ENCODE data around the gene GABRG3. TPM values are rescaled to one million over a fixed set of nuclear protein-coding genes. Genes with fewer than 3 reads are reported as not detected.

The GABRG3 gene
- total RNA-seq, 2 experiments from 2014 or later: not detected

DNA sequence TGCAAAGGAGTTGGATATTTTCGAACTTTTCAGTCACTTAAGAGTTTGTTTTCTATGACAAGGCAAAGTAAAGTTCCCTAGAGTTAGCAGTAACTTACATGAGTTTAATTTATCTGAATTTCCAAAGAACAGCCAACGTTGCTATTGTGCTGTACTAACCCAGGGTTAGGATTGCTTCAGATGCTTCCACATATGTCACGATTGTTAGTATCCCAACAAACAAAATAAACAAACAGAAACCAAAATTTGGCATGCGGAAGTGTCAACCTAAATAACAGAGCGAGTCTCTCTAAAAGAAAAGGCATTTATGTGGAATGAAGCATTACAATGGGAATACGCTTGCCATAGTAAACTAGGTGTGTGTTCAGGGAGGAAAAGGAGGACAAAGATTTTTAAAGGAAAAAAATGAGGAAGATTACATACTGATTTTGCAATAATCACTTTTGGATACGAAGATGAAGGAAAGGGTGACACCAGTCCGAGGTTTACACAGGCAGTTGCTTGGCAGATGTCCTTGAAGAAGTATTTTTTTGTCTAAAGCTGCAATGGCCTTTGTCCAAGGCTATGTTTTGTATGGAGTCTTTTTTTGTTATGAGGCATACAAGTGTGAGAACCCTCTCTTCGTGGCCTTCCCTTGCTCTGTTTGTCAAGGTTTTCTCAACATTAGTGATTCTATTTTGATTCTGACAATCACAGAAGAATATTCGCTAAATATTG is 267.9 kb downstream of the GABRG3 start:
- Mint-ChIP-seq H3K9me3 (peaks cover 5% of the 10 kb centered on the region), H3K4me1 (ENCODE audit: low read depth) (no peaks in the 10 kb centered on the region), H3K27ac (no peak overlapping the region), H3K36me3 (ENCODE audit: low read depth) (no peaks in the 10 kb centered on the region), H3K4me3 (no peak overlapping the region), H3K27me3 (no peaks in the 10 kb centered on the region)
- H3K4me1 ChIP-seq (ENCODE audit: insufficient read depth, low read length): no peaks in the 10 kb centered on the region
- TF ChIP-seq, protein P1, sequence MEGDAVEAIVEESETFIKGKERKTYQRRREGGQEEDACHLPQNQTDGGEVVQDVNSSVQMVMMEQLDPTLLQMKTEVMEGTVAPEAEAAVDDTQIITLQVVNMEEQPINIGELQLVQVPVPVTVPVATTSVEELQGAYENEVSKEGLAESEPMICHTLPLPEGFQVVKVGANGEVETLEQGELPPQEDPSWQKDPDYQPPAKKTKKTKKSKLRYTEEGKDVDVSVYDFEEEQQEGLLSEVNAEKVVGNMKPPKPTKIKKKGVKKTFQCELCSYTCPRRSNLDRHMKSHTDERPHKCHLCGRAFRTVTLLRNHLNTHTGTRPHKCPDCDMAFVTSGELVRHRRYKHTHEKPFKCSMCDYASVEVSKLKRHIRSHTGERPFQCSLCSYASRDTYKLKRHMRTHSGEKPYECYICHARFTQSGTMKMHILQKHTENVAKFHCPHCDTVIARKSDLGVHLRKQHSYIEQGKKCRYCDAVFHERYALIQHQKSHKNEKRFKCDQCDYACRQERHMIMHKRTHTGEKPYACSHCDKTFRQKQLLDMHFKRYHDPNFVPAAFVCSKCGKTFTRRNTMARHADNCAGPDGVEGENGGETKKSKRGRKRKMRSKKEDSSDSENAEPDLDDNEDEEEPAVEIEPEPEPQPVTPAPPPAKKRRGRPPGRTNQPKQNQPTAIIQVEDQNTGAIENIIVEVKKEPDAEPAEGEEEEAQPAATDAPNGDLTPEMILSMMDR (IDR thresholded peaks at IDR 0.05): no peak
- no peaks in the 10 kb centered on the region for H3K36me3 ChIP-seq (ENCODE audit: insufficient read depth, low read length)
- H3K27ac ChIP-seq (ENCODE audit: low read depth in 1 of 2, low read length in 2 of 2): no peak overlapping the region
- CTCF ChIA-PET: no interaction called here
- DNase-seq (no peak), ATAC-seq (ENCODE audit: poor library complexity) (no peak)
- POLR2A ChIA-PET: no interaction called here
- H3K27me3 ChIP-seq (ENCODE audit: control insufficient read depth in 1 of 2, insufficient read depth in 2 of 2, low read length in 2 of 2): no peaks in the 10 kb centered on the region
- intact Hi-C loops (cut with DNase I, micrococcal nuclease): no loop called here
- no peak overlapping the region for H3K4me3 ChIP-seq (ENCODE audit: low read length)
- peaks cover 0 to 10% of the 10 kb centered on the region in 2 experiments for H3K9me3 ChIP-seq (ENCODE audit: control insufficient read depth in 1 of 2, insufficient read depth in 1 of 2, low read length in 2 of 2)

DNA sequence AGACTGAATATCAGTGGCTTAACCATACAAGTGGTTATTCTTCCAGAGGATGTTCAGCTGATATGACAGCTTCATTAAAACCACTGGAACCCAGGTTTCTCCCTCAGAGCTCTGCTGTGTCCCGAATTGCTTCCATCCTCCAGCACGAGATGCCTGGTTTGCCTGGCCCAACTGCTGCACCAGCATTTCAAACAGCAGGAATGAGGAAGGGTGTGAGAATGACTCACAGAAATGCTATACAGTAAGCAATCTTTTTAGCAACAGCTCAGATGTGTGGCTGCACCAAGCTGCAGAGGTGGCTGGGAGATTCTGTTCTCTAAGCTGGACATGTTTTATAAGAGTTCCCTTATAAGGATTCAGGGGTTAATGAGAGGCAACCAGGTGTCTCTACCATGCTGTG is 271.0 kb downstream of the GABRG3 start:
- no peaks in the 10 kb centered on the region for H3K36me3 ChIP-seq (ENCODE audit: insufficient read depth, low read length)
- H3K4me1 Mint-ChIP-seq (ENCODE audit: low read depth): no peaks in the 10 kb centered on the region
- no peak overlapping the region for H3K27ac ChIP-seq (ENCODE audit: low read depth in 1 of 2, low read length in 2 of 2)
- ATAC-seq (ENCODE audit: poor library complexity) (no peak), DNase-seq (no peak)
- H3K36me3 Mint-ChIP-seq (ENCODE audit: low read depth): no peaks in the 10 kb centered on the region
- H3K9me3 Mint-ChIP-seq: peaks cover 5% of the 10 kb centered on the region
- no peak overlapping the region for H3K27ac Mint-ChIP-seq
- ChIA-PET POLR2A (no interaction called here), CTCF (no interaction called here)
- H3K27me3 Mint-ChIP-seq: no peaks in the 10 kb centered on the region
- H3K9me3 ChIP-seq (ENCODE audit: control insufficient read depth in 1 of 2, insufficient read depth in 1 of 2, low read length in 2 of 2): peaks cover 0 to 10% of the 10 kb centered on the region in 2 experiments
- H3K27me3 ChIP-seq (ENCODE audit: control insufficient read depth in 1 of 2, insufficient read depth in 2 of 2, low read length in 2 of 2): no peaks in the 10 kb centered on the region
- intact Hi-C loops (cut with DNase I, micrococcal nuclease): no loop called here
- TF ChIP-seq, protein P1 (IDR thresholded peaks at IDR 0.05): no peak
- H3K4me3 ChIP-seq (ENCODE audit: low read length): no peak overlapping the region
- no peak overlapping the region for H3K4me3 Mint-ChIP-seq
- no peaks in the 10 kb centered on the region for H3K4me1 ChIP-seq (ENCODE audit: insufficient read depth, low read length)

DNA sequence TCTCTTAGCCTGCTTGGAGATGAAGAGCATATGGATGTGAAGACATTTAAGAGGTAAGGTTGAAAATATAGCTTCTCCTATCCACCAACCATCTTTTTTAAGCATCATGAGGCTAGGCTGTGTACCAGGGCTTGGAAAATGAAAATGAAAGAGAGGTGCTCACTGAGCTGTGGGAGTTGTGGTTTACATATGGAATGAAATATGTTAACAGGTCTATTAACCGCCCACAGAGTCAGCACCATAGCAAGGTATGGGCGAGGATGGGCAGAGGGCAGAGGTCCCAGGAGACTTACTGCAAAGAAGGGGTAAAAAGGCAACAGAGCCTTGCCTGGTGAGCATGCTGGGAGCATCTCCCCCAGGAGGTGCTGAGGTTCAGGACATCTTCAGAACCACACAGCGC is 273.1 kb downstream of the GABRG3 start:
- POLR2A ChIA-PET: no interaction called here
- Mint-ChIP-seq H3K4me1 (ENCODE audit: low read depth) (no peaks in the 10 kb centered on the region), H3K4me3 (no peak overlapping the region), H3K36me3 (ENCODE audit: low read depth) (no peaks in the 10 kb centered on the region), H3K27ac (no peak overlapping the region), H3K9me3 (peaks cover 9% of the 10 kb centered on the region), H3K27me3 (no peaks in the 10 kb centered on the region)
- DNase-seq (no peak), ATAC-seq (ENCODE audit: poor library complexity) (no peak)
- TF ChIP-seq, protein P1 (IDR thresholded peaks at IDR 0.05): no peak
- intact Hi-C loops (cut with DNase I, micrococcal nuclease): no loop called here
- H3K27me3 ChIP-seq (ENCODE audit: control insufficient read depth in 1 of 2, insufficient read depth in 2 of 2, low read length in 2 of 2): no peaks in the 10 kb centered on the region
- H3K4me1 ChIP-seq (ENCODE audit: insufficient read depth, low read length): no peaks in the 10 kb centered on the region
- H3K9me3 ChIP-seq (ENCODE audit: control insufficient read depth in 1 of 2, insufficient read depth in 1 of 2, low read length in 2 of 2): peaks cover 0 to 5% of the 10 kb centered on the region in 2 experiments
- H3K4me3 ChIP-seq (ENCODE audit: low read length): no peak overlapping the region
- CTCF ChIA-PET: no interaction called here
- no peak overlapping the region for H3K27ac ChIP-seq (ENCODE audit: low read depth in 1 of 2, low read length in 2 of 2)
- no peaks in the 10 kb centered on the region for H3K36me3 ChIP-seq (ENCODE audit: insufficient read depth, low read length)

All from CD4-positive, alpha-beta T cell (primary cell).